Left ventricle myocardium superior (tissue), 1 donor: ENCODE data around the gene HBG1. TPM values are rescaled to one million over a fixed set of nuclear protein-coding genes. Genes with fewer than 3 reads are reported as not detected.
"Not testable (repeated sequence)": the region's sequence is repeated elsewhere in the genome, so short reads cannot be mapped to it uniquely, and the experiment has no call there.

Experiments used
- ATAC-seq: fragments of 200-7000 bp; cut with Tn5 transposase; one replicate; pipeline ENCODE4 v1.9.1; 2020; ENCODE audit warnings: mild to moderate bottlenecking, moderate library complexity
- DNase-seq: peaks from one replicate; pipeline ENCODE4 v3.0.0-alpha.2; 2020
- intact Hi-C: fragments of 100-400 bp; cut with micrococcal nuclease; formaldehyde crosslinking; loops from one replicate; pipeline ENCODE4 v1.11.0; 2022
- total RNA-seq: library from RNA; stranded (reverse); fragmentation: NEBNext Ultra II Directional; extraction: Animal tissue kit (Norgen Biotek cat#: 25700); gene quantifications from one replicate; pipeline ENCODE4 v1.2.1, GENCODE V29; 2021
- donor health status: DM: no; HTN: yes; CAD: no; lungs with severe emphysema.

Gene HBG1
- total RNA-seq, 1 donor from 2014 or later = not detected

DNA sequence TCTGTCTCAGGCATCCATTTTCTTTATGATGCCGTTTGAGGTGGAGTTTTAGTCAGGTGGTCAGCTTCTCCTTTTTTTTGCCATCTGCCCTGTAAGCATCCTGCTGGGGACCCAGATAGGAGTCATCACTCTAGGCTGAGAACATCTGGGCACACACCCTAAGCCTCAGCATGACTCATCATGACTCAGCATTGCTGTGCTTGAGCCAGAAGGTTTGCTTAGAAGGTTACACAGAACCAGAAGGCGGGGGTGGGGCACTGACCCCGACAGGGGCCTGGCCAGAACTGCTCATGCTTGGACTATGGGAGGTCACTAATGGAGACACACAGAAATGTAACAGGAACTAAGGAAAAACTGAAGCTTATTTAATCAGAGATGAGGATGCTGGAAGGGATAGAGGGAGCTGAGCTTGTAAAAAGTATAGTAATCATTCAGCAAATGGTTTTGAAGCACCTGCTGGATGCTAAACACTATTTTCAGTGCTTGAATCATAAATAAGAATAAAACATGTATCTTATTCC lies 31.0 kb upstream of the HBG1 start:
- ATAC-seq (peak; percentile 34), DNase-seq (no peak)
- intact Hi-C loops = no loop called here

DNA sequence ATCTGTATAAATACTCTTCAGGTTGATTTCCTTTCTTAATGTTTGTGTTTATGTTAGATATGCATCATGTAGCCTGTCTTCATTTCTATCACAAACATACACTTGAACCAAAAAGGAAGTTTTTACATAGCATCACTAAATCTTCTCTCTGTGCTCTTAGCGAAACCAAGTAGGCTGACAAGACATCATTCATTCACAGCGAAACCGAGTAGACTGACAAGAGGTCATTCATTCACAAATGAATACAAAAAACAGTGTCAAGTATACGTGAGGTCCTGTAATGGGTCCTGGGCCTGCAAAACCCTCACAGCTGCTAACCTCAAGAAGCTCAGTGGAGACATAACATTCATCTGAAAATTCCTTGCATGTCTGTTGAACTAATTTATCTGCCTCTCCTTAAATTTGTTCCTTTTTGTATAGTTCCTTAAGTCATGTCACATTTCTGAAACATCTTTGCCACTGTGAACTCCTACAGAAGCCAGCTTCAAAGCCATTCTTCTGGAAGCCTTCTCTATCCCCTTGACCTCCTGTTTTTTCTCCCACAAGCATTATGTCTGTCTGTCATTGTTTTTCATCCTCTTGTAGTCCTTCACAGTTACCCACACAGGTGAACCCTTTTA lies 29.9 kb upstream of the HBG1 start:
- ATAC-seq (no peak), DNase-seq (no peak)
- intact Hi-C loops = no loop called here

DNA sequence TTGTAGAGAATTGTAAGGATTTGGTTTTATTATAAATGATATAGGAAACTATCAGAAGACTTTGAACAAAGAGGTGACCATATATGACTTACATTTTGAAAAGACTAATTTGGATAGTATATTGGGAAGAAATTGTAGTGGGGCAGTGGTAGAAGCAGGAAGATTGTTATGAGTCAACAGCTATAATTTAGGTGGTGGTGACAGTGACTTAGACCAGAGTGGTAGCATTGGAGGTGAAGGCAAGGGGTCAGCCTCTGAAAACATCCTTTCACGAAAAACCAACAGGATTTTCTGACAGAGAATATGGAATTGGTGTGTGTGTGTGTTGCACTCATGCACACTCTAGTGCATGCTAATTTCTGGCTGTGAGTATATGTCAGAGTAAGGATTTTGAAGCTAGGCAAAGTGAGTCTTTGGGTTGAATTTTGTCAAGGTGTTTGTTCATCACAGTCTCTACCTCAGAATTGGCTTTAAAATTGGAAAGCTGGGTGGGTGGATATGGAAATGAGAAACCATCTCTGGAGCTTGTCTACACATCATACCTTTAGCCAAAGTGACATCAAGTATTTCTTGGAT lies 28.2 kb upstream of the HBG1 start:
- ATAC-seq (no peak), DNase-seq (no peak)
- intact Hi-C loops = no loop called here

DNA sequence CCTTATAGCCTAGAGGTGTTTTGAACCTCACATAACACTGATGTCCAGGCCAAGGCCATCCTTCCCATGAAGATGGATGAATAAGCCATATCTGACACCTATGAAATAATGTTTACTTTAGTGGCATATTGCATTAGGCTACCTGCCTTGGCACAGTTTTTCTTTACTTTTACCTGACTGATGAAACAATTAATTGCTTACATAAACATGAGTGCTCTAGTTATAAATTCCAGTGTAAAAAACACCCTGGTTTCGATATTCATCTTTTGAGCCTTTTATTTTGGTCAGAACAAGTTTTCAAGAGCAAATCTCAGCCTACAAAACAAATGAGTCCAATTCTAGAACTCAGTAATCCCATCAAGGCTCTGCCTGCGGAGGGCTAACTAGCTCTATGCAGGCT lies 27.0 kb upstream of the HBG1 start:
- ATAC-seq (no peak), DNase-seq (no peak)
- intact Hi-C loops = no loop called here

DNA sequence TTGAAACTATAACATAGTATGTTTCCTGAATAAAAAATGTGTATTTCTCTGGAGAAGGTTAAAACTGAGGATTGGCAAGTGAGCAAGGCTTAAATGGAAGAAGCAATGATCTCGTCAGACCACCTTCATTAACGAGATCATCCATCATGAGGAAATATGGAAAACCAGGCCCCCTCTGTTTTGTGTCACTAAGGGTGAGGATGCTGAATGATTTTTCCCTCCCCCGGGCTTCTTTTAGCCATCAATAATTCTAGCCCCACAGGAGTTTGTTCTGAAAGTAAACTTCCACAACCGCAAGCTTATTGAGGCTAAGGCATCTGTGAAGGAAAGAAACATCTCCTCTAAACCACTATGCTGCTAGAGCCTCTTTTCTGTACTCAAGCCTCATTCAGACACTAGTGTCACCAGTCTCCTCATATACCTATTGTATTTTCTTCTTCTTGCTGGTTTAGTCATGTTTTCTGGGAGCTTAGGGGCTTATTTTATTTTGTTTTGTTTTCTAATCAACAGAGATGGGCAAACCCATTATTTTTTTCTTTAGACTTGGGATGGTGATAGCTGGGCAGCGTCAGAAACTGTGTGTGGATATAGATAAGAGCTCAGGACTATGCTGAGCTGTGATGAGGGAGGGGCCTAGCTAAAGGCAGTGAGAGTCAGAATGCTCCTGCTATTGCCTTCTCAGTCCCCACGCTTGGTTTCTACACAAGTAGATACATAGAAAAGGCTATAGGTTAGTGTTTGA lies 25.9 kb upstream of the HBG1 start:
- DNase-seq (no peak), ATAC-seq (no peak)
- intact Hi-C loops = loop anchor here (2.0 kb wide), 1 partner anchor 31 kb away; no protein-coding TSS in a partner anchor

DNA sequence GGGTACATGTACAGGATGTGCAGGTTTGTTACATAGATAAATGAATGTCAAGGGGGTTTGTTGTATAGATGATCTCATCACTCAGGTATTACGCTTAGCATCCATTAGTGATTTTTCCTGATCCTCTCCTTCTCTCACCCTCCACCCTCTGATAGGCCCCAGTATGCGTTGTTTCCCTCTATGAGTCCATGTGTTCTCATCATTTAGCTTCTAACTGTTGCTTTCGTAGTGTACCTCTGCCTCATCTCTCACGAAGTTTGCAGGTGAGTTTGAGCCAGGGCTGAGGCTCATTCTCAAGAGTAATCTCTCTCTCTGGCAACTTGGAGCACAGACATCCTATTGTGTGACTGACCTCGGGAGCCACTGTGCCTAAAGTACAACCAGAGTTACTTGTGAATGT lies 24.7 kb upstream of the HBG1 start:
- no peak for ATAC-seq
- intact Hi-C loops = loop anchor here (2.0 kb wide), 1 partner anchor 32 kb away; no protein-coding TSS in a partner anchor
- DNase-seq = no peak

DNA sequence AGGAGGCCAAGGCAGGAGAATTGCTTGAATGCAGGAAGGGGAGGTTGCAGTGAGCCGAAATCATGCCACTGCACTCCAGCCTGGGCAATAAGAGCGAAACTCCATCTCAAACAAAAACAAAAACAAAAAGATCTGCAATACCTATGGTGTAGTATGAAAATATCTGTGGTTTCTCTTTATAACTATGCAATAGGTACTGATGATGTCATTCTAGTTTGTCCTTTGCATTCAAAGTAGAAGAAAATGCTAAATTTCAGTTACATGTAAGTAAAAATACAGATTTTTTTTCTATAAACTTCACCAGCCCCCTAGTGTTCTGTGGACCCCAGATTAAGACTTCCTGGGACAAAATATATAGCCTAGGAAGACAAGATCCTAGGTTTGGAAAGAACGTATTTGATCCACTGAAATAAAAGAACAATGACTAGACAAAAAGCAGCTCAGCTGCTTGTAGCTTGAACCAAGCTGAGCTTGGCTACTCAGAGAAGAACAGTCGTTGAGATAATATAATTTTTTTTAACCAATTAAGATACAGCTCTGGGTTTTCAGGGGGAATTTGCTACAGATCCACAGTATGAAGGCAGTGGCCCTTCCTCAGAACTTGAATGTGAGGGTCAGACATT lies 22.8 kb upstream of the HBG1 start:
- intact Hi-C loops = no loop called here
- ATAC-seq = no peak
- DNase-seq = no peak

DNA sequence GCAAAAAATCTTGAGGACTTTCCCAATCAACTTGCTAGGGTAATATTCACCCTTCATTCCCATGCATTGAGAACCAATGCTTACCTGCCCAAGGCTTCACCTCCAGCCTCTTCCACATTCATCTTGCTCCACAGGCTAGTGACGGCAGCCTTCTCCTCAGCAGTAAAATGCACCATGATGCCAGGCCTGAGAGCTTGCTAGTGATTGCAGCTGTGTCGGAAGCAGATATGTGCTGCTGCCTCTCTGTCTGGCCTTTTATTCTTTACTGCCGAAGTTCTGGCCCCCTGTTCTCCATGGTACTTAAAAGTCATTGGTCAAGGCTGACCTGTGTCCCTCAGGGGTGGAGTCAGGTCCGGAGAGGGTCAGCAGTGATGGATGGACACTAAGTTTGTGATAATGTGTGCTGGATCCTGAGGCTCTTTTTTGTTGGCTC lies 20.1 kb upstream of the HBG1 start, which contains the start of gene HBE1:
Gene HBE1 (minus strand): TSS at position 231 of the 433 bp plus-strand sequence. CDS start 55 bp downstream, at position 176.
- DNase-seq (no peak), ATAC-seq (no peak)
- intact Hi-C loops = no loop called here

DNA sequence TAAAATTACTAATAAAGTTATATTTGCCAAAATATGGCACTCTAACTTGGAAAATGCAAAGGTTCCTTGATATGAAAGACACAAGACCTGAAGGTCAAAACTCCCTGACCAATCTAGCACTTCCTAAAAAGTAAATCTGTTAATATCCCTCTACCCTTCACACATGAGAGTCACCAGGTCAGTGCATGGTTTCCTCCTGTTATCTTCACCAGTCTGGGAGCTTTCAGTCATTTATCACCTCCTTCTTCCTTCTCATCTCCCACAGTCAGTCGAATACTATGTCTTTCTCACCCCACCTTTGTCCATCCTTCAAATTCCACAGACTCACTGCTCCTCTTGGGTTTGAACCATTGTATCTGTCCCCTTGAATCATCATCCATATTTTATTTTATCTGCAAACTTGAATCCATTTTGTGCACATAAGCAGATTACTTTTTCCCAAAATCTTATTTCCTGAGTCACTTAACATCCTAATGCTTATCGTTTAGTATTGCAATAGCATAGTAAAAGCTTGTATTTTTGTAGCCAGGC lies 17.4 kb upstream of the HBG1 start:
- intact Hi-C loops = no loop called here
- ATAC-seq = no peak
- DNase-seq = no peak

DNA sequence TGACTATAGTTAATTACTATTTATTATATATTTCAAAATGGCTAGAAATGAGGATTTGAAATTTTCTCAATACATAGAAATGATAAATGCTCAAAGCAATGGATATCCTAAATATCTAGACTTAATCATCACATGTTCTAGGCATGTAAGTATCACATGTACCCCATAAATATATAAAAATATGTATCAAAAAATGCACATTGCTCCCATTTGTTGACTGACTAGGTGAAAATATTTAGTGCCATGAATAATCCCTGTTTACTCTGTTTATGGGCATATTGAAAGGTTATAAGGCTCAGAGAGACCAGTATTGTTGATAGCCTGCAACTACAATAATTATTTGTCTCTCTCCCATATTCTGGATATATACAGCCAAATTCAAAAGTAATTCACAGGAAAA lies 17.0 kb upstream of the HBG1 start:
- DNase-seq (no peak), ATAC-seq (no peak)
- intact Hi-C loops = no loop called here

DNA sequence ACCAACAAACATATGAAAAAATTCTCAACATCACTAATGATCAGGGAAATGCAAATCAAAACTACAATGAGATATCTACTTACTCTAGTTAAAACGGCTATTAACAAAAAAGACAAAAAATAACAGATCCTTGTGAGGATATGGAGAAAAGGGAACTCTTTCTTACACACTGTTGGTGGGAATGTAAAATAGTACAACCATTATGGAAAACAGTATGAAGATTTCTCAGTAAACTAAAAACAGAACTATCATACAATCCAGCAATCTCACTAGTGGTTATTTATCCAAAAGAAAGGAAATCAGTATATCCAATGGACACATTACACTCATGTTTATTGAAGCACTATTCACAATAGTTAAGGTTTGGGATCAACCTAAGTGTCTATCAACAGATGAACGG lies 16.2 kb upstream of the HBG1 start:
- no peak for DNase-seq

DNA sequence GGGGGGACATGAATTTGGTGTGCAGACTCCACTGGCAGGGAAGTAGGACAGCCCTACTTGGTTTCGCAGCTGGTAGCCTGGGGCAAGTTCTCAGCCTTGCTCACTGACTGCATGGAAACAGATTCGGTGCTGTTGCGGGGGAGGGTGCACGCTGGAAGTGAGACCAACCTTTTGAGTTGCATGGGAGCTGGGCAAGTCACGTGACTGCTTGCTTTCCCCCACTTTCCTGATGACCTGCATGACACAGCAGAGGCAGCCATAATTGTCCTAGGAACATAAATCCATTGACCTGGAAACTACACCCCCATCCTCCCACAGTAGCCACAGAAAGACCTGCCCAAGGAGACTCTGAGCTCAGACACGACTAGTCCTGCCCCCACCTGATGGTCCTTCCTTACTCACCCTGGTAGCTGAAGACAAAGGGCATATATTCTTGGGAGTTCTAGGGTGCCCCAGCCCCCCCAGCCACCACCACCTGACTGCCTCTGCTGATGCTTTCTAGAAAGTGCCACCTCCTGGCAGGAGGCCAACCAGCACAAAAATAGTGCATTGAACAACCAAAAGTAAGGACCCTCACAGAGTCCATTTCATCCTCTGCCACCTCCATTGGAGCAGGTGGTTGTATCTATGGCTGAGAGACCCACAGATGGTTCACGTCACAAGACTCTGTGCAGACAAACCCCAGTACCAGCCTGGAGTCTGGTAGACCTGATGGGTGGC lies 9.0 kb upstream of the HBG1 start:
- ATAC-seq (no peak), DNase-seq (no peak)
- intact Hi-C loops = no loop called here

More for the DNA sequence above, 16.2 kb upstream of the HBG1 start:
- ATAC-seq = no peak
- intact Hi-C loops = no loop called here

DNA sequence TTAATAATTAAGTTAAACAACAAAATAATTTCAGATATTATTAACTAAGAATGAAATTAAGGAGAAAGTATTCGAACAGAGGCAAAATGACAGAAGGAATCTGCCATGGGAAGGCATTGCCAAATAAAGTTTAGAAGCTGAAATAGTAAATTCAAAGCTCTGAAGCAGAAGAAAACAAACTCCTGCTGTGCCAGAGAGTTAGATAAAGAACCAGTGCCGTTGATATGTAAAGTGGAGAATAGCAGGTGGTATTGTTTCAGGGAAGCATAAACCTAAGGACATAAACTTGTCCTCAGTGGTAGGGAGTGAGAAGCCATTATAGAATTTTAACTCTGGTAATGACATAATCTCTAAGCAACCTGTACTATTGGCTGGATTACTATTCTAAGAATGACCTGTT lies 7.6 kb upstream of the HBG1 start:
- ATAC-seq (no peak), DNase-seq (no peak)
- intact Hi-C loops = no loop called here

DNA sequence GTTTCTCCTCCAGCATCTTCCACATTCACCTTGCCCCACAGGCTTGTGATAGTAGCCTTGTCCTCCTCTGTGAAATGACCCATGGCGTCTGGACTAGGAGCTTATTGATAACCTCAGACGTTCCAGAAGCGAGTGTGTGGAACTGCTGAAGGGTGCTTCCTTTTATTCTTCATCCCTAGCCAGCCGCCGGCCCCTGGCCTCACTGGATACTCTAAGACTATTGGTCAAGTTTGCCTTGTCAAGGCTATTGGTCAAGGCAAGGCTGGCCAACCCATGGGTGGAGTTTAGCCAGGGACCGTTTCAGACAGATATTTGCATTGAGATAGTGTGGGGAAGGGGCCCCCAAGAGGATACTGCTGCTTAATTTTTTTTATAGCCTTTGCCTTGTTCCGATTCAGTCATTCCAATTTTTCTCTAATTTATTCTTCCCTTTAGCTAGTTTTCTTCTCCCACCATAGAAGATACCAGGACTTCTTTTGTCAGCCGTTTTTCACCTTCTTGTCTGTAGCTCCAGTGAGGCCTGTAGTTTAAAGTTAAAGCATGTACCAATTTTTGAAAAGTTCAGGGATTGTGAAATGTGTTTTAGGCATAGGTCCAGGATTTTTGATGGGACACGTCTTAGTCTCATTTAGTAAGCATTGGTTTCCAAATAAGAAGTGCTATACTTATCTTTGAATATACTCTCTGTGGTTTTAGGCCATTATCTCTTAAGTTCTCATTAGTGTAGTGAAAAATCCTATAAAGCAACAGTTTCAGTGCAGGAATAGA lies 5.2 kb upstream of the HBG1 start, which contains the start of gene HBG2:
Gene HBG2 (minus strand): TSS at position 136 of the 768 bp plus-strand sequence. CDS start 53 bp downstream, at position 83.
- ATAC-seq, intact Hi-C loops, DNase-seq: not testable (repeated sequence)

DNA sequence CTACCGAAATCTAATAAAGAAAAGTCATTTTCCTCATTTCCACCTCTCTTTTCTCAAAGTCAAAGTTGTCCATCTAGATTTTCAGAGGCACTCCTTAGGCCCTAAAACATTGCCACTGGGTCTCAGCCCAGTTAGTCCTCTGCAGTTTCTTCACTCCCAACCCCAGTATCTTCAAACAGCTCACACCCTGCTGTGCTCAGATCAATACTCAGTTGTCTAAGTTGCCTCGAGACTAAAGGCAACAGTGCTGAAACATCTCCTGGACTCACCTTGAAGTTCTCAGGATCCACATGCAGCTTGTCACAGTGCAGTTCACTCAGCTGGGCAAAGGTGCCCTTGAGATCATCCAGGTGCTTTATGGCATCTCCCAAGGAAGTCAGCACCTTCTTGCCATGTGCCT lies 4.4 kb upstream of the HBG1 start:
- intact Hi-C loops, DNase-seq, ATAC-seq: not testable (repeated sequence)

DNA sequence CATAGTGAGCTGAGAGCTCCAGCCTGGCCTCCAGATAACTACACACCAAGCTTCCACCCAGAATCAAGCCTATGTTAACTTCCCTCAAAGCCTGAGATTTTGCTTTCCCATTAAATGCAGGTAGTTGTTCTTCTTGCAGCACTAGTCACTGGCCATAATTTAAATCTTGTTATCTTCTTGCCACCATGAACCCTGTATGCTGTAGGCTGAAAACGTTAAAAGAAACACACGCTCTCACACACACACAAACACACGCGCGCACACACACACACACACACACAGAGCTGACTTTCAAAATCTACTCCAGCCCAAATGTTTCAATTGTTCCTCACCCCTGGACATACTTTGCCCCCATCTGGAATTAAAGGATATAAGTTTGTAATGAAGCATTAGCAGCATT lies 3.8 kb upstream of the HBG1 start:
- intact Hi-C loops, DNase-seq, ATAC-seq: not testable (repeated sequence)

DNA sequence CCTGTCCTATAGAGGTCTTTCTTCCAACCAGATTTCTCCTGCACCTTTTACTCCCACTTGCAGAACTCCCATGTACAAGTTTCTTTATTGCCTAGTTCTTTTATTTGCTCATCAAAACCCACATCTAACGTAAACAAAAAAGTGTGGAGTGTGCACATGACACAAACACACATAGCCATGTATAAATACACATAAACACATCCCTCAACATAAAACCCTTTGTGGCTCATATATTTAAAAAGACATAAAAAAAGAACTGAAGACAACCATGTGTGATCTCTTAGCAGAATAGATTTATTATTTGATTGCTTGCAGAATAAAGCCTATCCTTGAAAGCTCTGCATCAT lies 3.2 kb upstream of the HBG1 start:
- DNase-seq = no peak
- intact Hi-C loops = no loop called here
- ATAC-seq = no peak
